ACC112 (cell line): ENCODE measurements around the gene ZNF175.
"Not testable (repeated sequence)": the region's sequence is repeated elsewhere in the genome, so short reads cannot be mapped to it uniquely, and the experiment has no call there.

Experiments
- H2AFZ ChIP-seq: fragments of 200-600 bp; sonication (generic); one replicate; pipeline ENCODE4 v1.6.0; 2017; ENCODE audit warnings: antibody characterized with exemption, low read length; ENCODE audit not compliant: unreplicated experiment
- H3K27ac ChIP-seq: fragments of 200-600 bp; sonication (generic); 2 replicates; pipeline ENCODE4 v1.5.1; 2014; ENCODE audit warnings: low read depth, mild to moderate bottlenecking, antibody characterized with exemption, low read length, moderate library complexity
- H3K27me3 ChIP-seq: fragments of 200-600 bp; sonication (generic); 2 replicates; pipeline ENCODE4 v1.6.1; 2014; ENCODE audit warnings: mild to moderate bottlenecking, antibody characterized with exemption, low read length, moderate library complexity, mixed read lengths; ENCODE audit not compliant: insufficient read depth
- H3K36me3 ChIP-seq: fragments of 200-600 bp; sonication (generic); 2 replicates; pipeline ENCODE4 v1.6.1; 2016; ENCODE audit warnings: mild to moderate bottlenecking, antibody characterized with exemption, low read length, moderate library complexity, mixed read lengths; ENCODE audit not compliant: insufficient read depth
- H3K4me1 ChIP-seq: fragments of 200-600 bp; sonication (generic); one replicate; pipeline ENCODE4 v1.6.1; 2016; ENCODE audit warnings: low read length, mixed read lengths; ENCODE audit not compliant: insufficient read depth, unreplicated experiment, control insufficient read depth
- H3K4me3 ChIP-seq: fragments of 200-600 bp; sonication (generic); 2 replicates; pipeline ENCODE4 v1.5.1; 2014; ENCODE audit warnings: mild to moderate bottlenecking, low read depth, low read length
- H3K79me2 ChIP-seq: fragments of 200-600 bp; sonication (generic); one replicate; pipeline ENCODE4 v1.6.0; 2016; ENCODE audit warnings: low read length; ENCODE audit not compliant: control insufficient read depth, unreplicated experiment, insufficient read depth

Gene ZNF175

GRCh38 chr19:51630315-51630714 is 59.2 kb downstream of the ZNF175 start, which contains the start of gene SIGLEC5:
TSS of gene SIGLEC5 (minus strand) at chr19:51630401. CDS start at chr19:51630335, 66 bp downstream.
- H3K4me3 ChIP-seq, H2AFZ ChIP-seq, H3K27ac ChIP-seq, H3K4me1 ChIP-seq, H3K79me2 ChIP-seq, H3K36me3 ChIP-seq: not testable (repeated sequence)
- H3K27me3 ChIP-seq, result peaks cover 32% of the 10 kb centered on the region

GRCh38 chr19:51632126-51632525 is 61.0 kb downstream of the ZNF175 start:
- Histone ChIP-seq H3K27ac (no peak overlapping the region), H3K27me3 (peaks cover 22% of the 10 kb centered on the region), H3K79me2 (no peaks in the 10 kb centered on the region), H3K4me1 (no peaks in the 10 kb centered on the region), H3K36me3 (no peaks in the 10 kb centered on the region), H3K4me3 (no peak overlapping the region), H2AFZ (no peak overlapping the region)

GRCh38 chr19:51637362-51637978 is 66.4 kb downstream of the ZNF175 start:
- H3K36me3 ChIP-seq, result no peaks in the 10 kb centered on the region
- H3K4me3 ChIP-seq, result no peak overlapping the region
- H3K27me3 ChIP-seq, result peaks cover 45% of the 10 kb centered on the region
- H3K79me2 ChIP-seq, result no peaks in the 10 kb centered on the region
- no peak overlapping the region for H3K27ac ChIP-seq
- no peak overlapping the region for H2AFZ ChIP-seq
- no peaks in the 10 kb centered on the region for H3K4me1 ChIP-seq

- no peak overlapping the region for H3K27ac ChIP-seq
- H2AFZ ChIP-seq, result no peak overlapping the region
- no peaks in the 10 kb centered on the region for H3K79me2 ChIP-seq
- no peak overlapping the region for H3K4me3 ChIP-seq
- no peaks in the 10 kb centered on the region for H3K4me1 ChIP-seq
- peaks cover 51% of the 10 kb centered on the region for H3K27me3 ChIP-seq
- no peaks in the 10 kb centered on the region for H3K36me3 ChIP-seq
These were observed 68.8 kb downstream of the ZNF175 start for GRCh38 chr19:51639916-51640315.

DNA sequence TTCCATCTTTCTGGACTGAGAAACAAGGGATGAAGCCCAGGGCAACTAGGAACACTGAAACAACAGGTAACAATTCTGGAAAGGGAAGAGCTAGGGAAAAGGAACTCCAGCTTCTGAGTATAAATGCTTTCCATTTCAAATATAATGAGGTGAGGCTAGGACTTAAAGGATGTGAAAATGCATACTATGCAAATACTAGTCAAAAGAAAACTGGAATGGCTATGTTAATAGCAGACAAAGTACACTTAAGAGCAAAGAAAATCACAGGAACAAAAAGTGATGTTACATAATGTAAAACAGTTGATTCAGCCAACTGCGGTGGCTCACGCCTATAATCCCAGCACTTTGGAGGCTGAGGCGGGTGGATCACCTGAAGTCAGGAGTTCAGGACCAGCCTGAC is 69.3 kb downstream of the ZNF175 start:
- Histone ChIP-seq H3K4me1 (no peaks in the 10 kb centered on the region), H2AFZ (no peak overlapping the region), H3K36me3 (no peaks in the 10 kb centered on the region), H3K27ac (no peak overlapping the region), H3K27me3 (peaks cover 56% of the 10 kb centered on the region), H3K4me3 (no peak overlapping the region), H3K79me2 (no peaks in the 10 kb centered on the region)

DNA sequence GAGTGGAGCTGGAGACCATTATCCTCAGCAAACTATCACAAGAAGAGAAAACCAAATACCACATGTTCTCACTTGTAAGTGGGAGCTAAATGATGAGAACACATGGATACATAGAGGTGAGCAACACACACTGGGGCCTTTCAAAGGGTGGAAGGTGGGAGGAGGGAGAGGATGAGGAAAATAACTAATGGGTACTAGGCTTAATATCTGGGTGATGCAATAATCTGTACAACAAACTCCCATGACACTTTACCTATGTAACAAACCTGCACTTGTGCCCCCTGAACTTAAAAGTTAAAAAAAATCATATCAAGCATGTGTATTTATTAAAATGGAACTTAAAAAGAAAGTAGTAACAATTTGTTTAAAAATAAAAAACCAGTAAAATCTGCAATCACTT is 70.6 kb downstream of the ZNF175 start:
- Histone ChIP-seq H2AFZ (no peak overlapping the region), H3K27me3 (peaks cover 57% of the 10 kb centered on the region), H3K36me3 (no peaks in the 10 kb centered on the region), H3K4me3 (no peak overlapping the region), H3K79me2 (no peaks in the 10 kb centered on the region), H3K27ac (no peak overlapping the region), H3K4me1 (no peaks in the 10 kb centered on the region)
